ENCODE measurements around the gene CDON. TPM values are rescaled to one million over a fixed set of nuclear protein-coding genes. Genes with fewer than 3 reads are reported as not detected.

CDON gene
- total and polyA plus RNA-seq, 2 of the 13 experiments (the other 11 are each of a cell fraction or from before 2014, with no cell fraction given): 9.6 to 12.8 TPM

- TF ChIP-seq NONO (IDR thresholded peaks at IDR 0.05) (no peak), NONO (CRISPR knock-in tag; conservative IDR thresholded peaks at IDR 0.05) (peak; percentile 65; the same call in 1 of the 2 replicates), REPIN1 (CRISPR knock-in tag; IDR thresholded peaks at IDR 0.05; ENCODE audit: borderline replicate concordance, low read depth) (0 out of 2 replicates have a peak, but pooled peaks have one; percentile 49), ZBTB3 (CRISPR knock-in tag; IDR thresholded peaks at IDR 0.05; ENCODE audit: borderline replicate concordance, low read depth) (no peak), PITX1 (CRISPR knock-in tag; IDR thresholded peaks at IDR 0.05) (peak; percentile 55; the same call in 1 of the 2 replicates), KLF16 (CRISPR knock-in tag; IDR thresholded peaks at IDR 0.05) (peak in 1 of 2 experiments; percentile 76; a peak in 1 of 4 replicates), ZNF607 (CRISPR knock-in tag; IDR thresholded peaks at IDR 0.05; ENCODE audit: borderline replicate concordance) (no peak), DNMT3B (CRISPR knock-in tag; conservative IDR thresholded peaks at IDR 0.05) (no peak), HMG20A (CRISPR knock-in tag; IDR thresholded peaks at IDR 0.05; ENCODE audit: borderline replicate concordance) (peak; percentile 69; the same call in 1 of the 2 replicates), GMEB2 (CRISPR knock-in tag; IDR thresholded peaks at IDR 0.05; ENCODE audit: low read depth) (no peak), DDIT3 (CRISPR knock-in tag; IDR thresholded peaks at IDR 0.05) (no peak), ZNF530 (CRISPR knock-in tag; IDR thresholded peaks at IDR 0.05; ENCODE audit: low read depth) (no peak), NBN (conservative IDR thresholded peaks at IDR 0.05) (no peak), REL (CRISPR knock-in tag; conservative IDR thresholded peaks at IDR 0.05) (no peak), MIER3 (CRISPR knock-in tag; IDR thresholded peaks at IDR 0.05; ENCODE audit: borderline replicate concordance) (peak; percentile 57; the same call in 1 of the 2 replicates), KDM4B (CRISPR knock-in tag; IDR thresholded peaks at IDR 0.05) (no peak), ZNF546 (CRISPR knock-in tag; conservative IDR thresholded peaks at IDR 0.05) (0 out of 2 replicates have a peak, but pooled peaks have one; percentile 40), ZNF660 (CRISPR knock-in tag; IDR thresholded peaks at IDR 0.05; ENCODE audit: borderline replicate concordance, low read depth) (no peak), PAX8 (CRISPR knock-in tag; IDR thresholded peaks at IDR 0.05; ENCODE audit: borderline replicate concordance) (no peak)
- TF ChIP-seq, protein P1, sequence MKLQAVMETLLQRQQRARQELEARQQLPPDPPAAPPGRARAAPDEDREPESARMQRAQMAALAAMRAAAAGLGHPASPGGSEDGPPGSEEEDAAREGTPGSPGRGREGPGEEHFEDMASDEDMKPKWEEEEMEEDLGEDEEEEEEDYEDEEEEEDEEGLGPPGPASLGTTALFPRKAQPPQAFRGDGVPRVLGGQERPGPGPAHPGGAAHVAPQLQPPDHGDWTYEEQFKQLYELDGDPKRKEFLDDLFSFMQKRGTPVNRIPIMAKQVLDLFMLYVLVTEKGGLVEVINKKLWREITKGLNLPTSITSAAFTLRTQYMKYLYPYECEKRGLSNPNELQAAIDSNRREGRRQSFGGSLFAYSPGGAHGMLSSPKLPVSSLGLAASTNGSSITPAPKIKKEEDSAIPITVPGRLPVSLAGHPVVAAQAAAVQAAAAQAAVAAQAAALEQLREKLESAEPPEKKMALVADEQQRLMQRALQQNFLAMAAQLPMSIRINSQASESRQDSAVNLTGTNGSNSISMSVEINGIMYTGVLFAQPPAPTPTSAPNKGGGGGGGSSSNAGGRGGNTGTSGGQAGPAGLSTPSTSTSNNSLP (IDR thresholded peaks at IDR 0.05; ENCODE audit: low read depth, low read length): no peak
- TF ChIP-seq, protein P2, sequence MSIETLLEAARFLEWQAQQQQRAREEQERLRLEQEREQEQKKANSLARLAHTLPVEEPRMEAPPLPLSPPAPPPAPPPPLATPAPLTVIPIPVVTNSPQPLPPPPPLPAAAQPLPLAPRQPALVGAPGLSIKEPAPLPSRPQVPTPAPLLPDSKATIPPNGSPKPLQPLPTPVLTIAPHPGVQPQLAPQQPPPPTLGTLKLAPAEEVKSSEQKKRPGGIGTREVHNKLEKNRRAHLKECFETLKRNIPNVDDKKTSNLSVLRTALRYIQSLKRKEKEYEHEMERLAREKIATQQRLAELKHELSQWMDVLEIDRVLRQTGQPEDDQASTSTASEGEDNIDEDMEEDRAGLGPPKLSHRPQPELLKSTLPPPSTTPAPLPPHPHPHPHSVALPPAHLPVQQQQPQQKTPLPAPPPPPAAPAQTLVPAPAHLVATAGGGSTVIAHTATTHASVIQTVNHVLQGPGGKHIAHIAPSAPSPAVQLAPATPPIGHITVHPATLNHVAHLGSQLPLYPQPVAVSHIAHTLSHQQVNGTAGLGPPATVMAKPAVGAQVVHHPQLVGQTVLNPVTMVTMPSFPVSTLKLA (IDR thresholded peaks at IDR 0.05): no peak
- TF ChIP-seq, protein P3, sequence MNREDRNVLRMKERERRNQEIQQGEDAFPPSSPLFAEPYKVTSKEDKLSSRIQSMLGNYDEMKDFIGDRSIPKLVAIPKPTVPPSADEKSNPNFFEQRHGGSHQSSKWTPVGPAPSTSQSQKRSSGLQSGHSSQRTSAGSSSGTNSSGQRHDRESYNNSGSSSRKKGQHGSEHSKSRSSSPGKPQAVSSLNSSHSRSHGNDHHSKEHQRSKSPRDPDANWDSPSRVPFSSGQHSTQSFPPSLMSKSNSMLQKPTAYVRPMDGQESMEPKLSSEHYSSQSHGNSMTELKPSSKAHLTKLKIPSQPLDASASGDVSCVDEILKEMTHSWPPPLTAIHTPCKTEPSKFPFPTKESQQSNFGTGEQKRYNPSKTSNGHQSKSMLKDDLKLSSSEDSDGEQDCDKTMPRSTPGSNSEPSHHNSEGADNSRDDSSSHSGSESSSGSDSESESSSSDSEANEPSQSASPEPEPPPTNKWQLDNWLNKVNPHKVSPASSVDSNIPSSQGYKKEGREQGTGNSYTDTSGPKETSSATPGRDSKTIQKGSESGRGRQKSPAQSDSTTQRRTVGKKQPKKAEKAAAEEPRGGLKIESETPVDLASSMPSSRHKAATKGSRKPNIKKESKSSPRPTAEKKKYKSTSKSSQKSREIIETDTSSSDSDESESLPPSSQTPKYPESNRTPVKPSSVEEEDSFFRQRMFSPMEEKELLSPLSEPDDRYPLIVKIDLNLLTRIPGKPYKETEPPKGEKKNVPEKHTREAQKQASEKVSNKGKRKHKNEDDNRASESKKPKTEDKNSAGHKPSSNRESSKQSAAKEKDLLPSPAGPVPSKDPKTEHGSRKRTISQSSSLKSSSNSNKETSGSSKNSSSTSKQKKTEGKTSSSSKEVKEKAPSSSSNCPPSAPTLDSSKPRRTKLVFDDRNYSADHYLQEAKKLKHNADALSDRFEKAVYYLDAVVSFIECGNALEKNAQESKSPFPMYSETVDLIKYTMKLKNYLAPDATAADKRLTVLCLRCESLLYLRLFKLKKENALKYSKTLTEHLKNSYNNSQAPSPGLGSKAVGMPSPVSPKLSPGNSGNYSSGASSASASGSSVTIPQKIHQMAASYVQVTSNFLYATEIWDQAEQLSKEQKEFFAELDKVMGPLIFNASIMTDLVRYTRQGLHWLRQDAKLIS (CRISPR knock-in tag; IDR thresholded peaks at IDR 0.05): no peak
Measured at GRCh38 chr11:125925247-125925740, 137.4 kb downstream of the CDON start (continued).

Measured in HepG2 (cell line).